Astrocyte of the cerebellum (primary cell): ENCODE data around the gene KAT2B.
"Not testable (repeated sequence)": the region's sequence is repeated elsewhere in the genome, so short reads cannot be mapped to it uniquely, and the experiment has no call there.

Experiments
- DNase-seq: peaks from one replicate; pipeline ENCODE4 v3.0.0-alpha.2; 2011; ENCODE audit warnings: low read depth
- H3K4me3 ChIP-seq: 2 replicates; pipeline ENCODE4 v1.5.1; 2011; ENCODE audit warnings: mild to moderate bottlenecking, low read depth, low read length, moderate library complexity
- in situ Hi-C: cut with HindIII; loops from 2 replicates; pipeline ENCODE4 v1.10.0; 2017; ENCODE audit warnings: low sequenced_read_pairs
- TF ChIP-seq, protein P1 (sequence below): IDR thresholded peaks from 2 replicates; pipeline ENCODE4 v1.5.1; 2012; ENCODE audit warnings: low read length, low read depth, moderate library complexity, mild to moderate bottlenecking; ENCODE audit errors: missing control alignments

KAT2B gene

DNA sequence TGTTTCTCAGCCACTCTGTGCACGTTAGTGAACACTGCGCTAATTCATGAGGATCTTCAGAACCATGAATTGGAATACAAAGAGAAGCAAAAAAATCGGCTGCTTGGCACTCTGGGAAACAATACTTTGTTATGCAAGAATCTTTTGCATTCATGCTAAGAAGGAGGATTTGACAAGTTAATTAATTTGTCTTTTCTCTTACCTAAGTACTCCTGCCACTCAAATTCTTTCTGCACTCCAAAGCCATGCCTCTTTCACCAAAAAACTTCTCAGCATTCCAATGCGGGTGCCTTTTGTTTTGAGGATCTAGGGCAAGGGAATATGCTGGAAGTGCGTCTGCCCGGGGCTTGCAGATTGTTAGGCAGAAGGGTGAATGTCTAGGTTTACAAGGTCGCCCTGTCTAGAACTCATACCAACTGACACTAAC is 11.3 kb upstream of the KAT2B start:
- no peak for DNase-seq
- H3K4me3 ChIP-seq: no peak overlapping the region
- in situ Hi-C loops: no loop called here
- TF ChIP-seq, protein P1, sequence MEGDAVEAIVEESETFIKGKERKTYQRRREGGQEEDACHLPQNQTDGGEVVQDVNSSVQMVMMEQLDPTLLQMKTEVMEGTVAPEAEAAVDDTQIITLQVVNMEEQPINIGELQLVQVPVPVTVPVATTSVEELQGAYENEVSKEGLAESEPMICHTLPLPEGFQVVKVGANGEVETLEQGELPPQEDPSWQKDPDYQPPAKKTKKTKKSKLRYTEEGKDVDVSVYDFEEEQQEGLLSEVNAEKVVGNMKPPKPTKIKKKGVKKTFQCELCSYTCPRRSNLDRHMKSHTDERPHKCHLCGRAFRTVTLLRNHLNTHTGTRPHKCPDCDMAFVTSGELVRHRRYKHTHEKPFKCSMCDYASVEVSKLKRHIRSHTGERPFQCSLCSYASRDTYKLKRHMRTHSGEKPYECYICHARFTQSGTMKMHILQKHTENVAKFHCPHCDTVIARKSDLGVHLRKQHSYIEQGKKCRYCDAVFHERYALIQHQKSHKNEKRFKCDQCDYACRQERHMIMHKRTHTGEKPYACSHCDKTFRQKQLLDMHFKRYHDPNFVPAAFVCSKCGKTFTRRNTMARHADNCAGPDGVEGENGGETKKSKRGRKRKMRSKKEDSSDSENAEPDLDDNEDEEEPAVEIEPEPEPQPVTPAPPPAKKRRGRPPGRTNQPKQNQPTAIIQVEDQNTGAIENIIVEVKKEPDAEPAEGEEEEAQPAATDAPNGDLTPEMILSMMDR: no peak

DNA sequence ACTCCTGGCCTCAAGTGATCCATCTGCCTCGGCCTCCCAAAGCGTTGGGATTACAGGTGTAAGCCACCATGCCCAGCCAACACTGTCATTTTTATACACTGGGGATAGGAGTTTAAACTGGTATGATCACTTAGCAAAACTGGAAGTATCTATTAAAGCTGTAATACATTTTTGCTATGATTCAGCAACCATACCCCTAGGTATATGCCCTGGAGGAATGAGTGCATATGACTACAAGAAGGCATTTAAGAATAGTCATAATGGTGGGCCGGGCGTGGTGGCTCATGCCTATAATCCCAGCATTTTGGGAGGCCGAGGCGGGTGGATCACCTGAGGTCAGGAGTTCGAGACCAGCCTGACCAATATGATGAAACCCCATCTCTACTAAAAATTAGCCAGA is 8.3 kb upstream of the KAT2B start:
- H3K4me3 ChIP-seq, in situ Hi-C loops, DNase-seq: not testable (repeated sequence)

DNA sequence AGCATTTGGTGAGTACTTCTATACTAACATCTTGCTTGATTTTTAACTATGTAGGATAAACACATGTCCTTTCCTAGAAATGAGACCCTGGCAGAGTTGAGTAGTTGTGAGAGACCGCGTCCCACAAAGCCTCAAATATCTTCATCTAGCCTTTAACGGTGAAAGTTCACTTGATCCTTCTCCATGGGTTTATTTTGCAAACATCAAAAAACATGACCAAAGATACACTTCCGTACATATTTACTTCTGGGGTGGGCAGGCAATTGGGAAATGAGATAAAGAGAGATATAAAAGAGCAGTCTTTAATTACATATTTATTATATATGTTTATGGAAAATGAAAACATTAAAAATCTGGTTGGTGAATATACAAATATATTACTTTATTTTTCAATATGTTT is 5.2 kb upstream of the KAT2B start:
- DNase-seq: no peak
- in situ Hi-C loops: no loop called here
- H3K4me3 ChIP-seq: no peak overlapping the region

DNA sequence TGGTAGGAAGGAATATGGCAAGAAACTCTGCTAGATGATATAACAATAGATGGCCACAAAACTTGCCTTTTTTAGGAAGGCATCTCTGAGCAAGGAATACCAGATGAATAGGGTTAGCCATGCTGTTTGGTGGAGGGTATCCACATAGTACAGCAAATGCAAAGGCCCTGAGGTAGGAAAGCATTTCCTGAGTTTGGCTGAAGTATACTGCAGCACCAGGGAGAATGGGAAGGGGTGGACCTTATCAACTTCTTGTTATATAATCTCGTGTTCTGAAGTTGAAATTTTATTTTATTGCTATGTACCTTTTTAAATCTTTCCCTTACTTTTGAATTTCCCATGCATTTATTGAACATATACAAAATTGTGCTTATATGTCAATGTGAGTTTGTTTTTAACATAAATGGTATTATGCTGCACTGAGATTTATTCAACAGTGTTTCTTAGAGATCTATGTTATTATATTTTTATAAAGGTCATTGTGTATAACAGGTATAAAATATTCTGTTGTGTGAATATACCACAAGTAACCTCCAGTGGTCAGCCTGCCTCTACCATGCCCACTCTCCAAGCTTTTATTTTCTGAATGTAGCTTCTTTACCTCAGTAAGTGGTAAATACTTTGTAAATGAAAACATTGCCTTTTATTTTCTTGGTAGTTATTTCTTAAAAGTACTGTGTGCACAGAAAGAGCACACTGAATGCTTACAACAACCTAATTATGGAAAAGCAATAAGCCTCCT is 2.8 kb upstream of the KAT2B start:
- in situ Hi-C loops: no loop called here
- no peak overlapping the region for H3K4me3 ChIP-seq
- TF ChIP-seq, protein P1: peak; percentile 8
- no peak for DNase-seq

More for the DNA sequence above, 5.2 kb upstream of the KAT2B start:
- TF ChIP-seq, protein P1: no peak

DNA sequence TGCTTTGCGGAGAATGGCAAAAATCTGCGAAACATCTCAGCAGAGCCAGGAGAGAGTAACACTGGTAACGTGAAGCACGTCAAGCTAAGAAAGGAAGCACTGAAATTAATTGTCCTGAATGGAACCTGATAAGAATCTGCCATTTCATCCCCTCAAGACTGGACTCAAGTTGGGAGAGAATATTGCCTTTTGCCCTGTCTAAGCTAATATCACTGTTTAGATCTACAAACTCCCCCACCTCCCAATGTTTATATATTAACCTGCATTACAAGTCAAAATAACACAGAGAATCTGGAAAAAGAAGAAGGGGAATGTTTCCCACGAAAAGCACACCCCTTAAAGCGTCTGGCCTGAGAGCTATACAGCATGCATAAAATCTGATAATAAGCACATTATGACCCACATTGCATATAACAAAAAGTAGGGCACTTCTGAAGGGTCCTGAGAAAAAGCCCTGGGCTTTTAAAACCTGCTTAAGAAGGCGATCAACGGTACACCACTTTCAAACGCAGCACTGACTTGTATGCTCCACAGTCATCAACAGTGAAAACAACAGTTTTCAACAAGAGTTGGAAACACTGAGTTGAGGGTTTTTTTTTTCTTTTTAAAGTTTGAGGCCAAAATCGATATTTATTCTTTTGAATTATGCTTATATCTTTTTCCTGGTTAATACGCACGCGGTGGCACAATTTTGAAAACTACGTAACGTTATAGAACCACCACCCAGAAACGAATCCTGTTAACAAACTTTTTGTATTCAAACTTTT is 1.4 kb upstream of the KAT2B start:
- TF ChIP-seq, protein P1: no peak
- in situ Hi-C loops: no loop called here
- DNase-seq: no peak
- H3K4me3 ChIP-seq: peak overlapping the region; percentile 76

DNA sequence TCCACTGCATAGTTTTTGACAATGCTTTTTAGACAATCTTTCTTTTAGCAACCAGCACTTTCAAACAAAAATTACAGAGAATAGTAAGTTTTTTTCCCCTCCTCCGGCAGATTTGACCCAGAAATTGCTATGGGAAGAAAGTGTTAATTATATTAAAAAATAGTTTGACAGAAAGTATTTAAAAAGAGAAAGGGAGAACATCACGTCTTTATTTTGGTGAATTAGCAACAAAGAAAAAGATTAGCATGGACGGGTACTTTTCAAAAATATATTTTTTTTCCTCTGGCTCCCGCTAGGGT is 831 bp upstream of the KAT2B start:
- peak overlapping the region; percentile 76 for H3K4me3 ChIP-seq
- in situ Hi-C loops: no loop called here
- no peak for DNase-seq
- TF ChIP-seq, protein P1: no peak

DNA sequence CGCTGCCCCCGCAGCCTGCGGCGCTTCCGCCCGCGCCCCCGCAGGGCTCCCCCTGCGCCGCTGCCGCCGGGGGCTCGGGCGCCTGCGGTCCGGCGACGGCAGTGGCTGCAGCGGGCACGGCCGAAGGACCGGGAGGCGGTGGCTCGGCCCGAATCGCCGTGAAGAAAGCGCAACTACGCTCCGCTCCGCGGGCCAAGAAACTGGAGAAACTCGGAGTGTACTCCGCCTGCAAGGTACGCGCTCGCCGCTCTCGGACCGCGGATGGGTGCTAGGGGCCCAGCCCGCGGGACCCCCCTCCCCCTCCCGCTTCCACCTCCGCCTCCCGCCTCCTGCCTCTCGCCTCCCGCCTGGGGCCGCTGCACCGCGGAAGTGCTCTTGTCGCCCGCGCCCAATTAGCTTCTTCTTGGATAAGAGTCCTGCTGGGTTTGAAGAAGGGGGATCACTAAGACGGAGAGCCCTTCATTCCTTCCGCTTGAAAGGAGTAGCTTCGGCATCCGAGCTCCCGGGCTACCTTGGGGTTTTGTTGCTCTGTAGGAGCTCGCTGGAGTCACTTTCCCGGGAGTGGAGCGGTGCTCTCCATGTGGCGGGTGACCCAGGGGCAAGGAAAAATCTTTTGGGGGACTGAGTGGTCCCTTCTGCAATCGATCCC is 426 bp downstream of the KAT2B start:
- TF ChIP-seq, protein P1: no peak
- H3K4me3 ChIP-seq: peak overlapping the region; percentile 76
- in situ Hi-C loops: no loop called here
- no peak for DNase-seq
